ENCODE results near the gene CHRM4.

Gene CHRM4

GRCh38 chr11:46414879-46415278 is 23.3 kb upstream of the CHRM4 start:
- Histone ChIP-seq H3K9ac (ENCODE audit: insufficient read length, low read depth) (no peak overlapping the region), H3K27me3 (ENCODE audit: insufficient read depth, insufficient read length) (no peaks in the 10 kb centered on the region), H3K9me3 (ENCODE audit: insufficient read depth, low read length) (no peaks in the 10 kb centered on the region), H3K4me3 (ENCODE audit: insufficient read length, low read depth) (no peak overlapping the region), H3K36me3 (ENCODE audit: insufficient read depth, insufficient read length, low read length) (peaks cover 52% of the 10 kb centered on the region), H3K4me1 (ENCODE audit: insufficient read depth, insufficient read length) (peaks cover 10% of the 10 kb centered on the region)
- TF ChIP-seq YY1 (IDR thresholded peaks at IDR 0.05; ENCODE audit: insufficient read depth, insufficient read length) (no peak), ZNF274 (IDR thresholded peaks at IDR 0.05; ENCODE audit: low read depth, low read length) (no peak), SUZ12 (IDR thresholded peaks at IDR 0.05; ENCODE audit: extremely low read depth, insufficient read depth, insufficient read length) (no peak)
- DNase-seq (ENCODE audit: low read depth, low spot score) = no peak

- Histone ChIP-seq H3K36me3 (ENCODE audit: insufficient read depth, insufficient read length, low read length) (peaks cover 56% of the 10 kb centered on the region), H3K4me1 (ENCODE audit: insufficient read depth, insufficient read length) (peaks cover 13% of the 10 kb centered on the region), H3K27me3 (ENCODE audit: insufficient read depth, insufficient read length) (no peaks in the 10 kb centered on the region), H3K9ac (ENCODE audit: insufficient read length, low read depth) (no peak overlapping the region), H3K4me3 (ENCODE audit: insufficient read length, low read depth) (no peak overlapping the region), H3K9me3 (ENCODE audit: insufficient read depth, low read length) (no peaks in the 10 kb centered on the region)
- TF ChIP-seq ZNF274 (IDR thresholded peaks at IDR 0.05; ENCODE audit: low read depth, low read length) (no peak), YY1 (IDR thresholded peaks at IDR 0.05; ENCODE audit: insufficient read depth, insufficient read length) (no peak), SUZ12 (IDR thresholded peaks at IDR 0.05; ENCODE audit: extremely low read depth, insufficient read depth, insufficient read length) (no peak)
- no peak for DNase-seq (ENCODE audit: low read depth, low spot score)
Observed at GRCh38 chr11:46414466-46414796, 22.9 kb upstream of the CHRM4 start.

- H3K9ac ChIP-seq (ENCODE audit: insufficient read length, low read depth) = no peak overlapping the region
- peaks cover 60% of the 10 kb centered on the region for H3K36me3 ChIP-seq (ENCODE audit: insufficient read depth, insufficient read length, low read length)
- peaks cover 14% of the 10 kb centered on the region for H3K4me1 ChIP-seq (ENCODE audit: insufficient read depth, insufficient read length)
- no peak for DNase-seq (ENCODE audit: low read depth, low spot score)
- no peaks in the 10 kb centered on the region for H3K27me3 ChIP-seq (ENCODE audit: insufficient read depth, insufficient read length)
- no peak overlapping the region for H3K4me3 ChIP-seq (ENCODE audit: insufficient read length, low read depth)
- TF ChIP-seq SUZ12 (IDR thresholded peaks at IDR 0.05; ENCODE audit: extremely low read depth, insufficient read depth, insufficient read length) (no peak), ZNF274 (IDR thresholded peaks at IDR 0.05; ENCODE audit: low read depth, low read length) (no peak)
- H3K9me3 ChIP-seq (ENCODE audit: insufficient read depth, low read length) = no peaks in the 10 kb centered on the region
Observed at GRCh38 chr11:46413760-46414465, 22.3 kb upstream of the CHRM4 start.

GRCh38 chr11:46410021-46410420 is 18.4 kb upstream of the CHRM4 start:
- TF ChIP-seq YY1 (IDR thresholded peaks at IDR 0.05; ENCODE audit: insufficient read depth, insufficient read length) (no peak), SUZ12 (IDR thresholded peaks at IDR 0.05; ENCODE audit: extremely low read depth, insufficient read depth, insufficient read length) (no peak), ZNF274 (IDR thresholded peaks at IDR 0.05; ENCODE audit: low read depth, low read length) (no peak)
- DNase-seq (ENCODE audit: low read depth, low spot score) = no peak

GRCh38 chr11:46408407-46408986 is 16.9 kb upstream of the CHRM4 start:
- Histone ChIP-seq H3K4me3 (ENCODE audit: insufficient read length, low read depth) (no peak overlapping the region), H3K9ac (ENCODE audit: insufficient read length, low read depth) (peak overlapping the region; percentile 21), H3K4me1 (ENCODE audit: insufficient read depth, insufficient read length) (peaks cover 27% of the 10 kb centered on the region), H3K9me3 (ENCODE audit: insufficient read depth, low read length) (no peaks in the 10 kb centered on the region), H3K36me3 (ENCODE audit: insufficient read depth, insufficient read length, low read length) (peaks cover 62% of the 10 kb centered on the region), H3K27me3 (ENCODE audit: insufficient read depth, insufficient read length) (no peaks in the 10 kb centered on the region)
- DNase-seq (ENCODE audit: low read depth, low spot score) = no peak
- TF ChIP-seq SUZ12 (IDR thresholded peaks at IDR 0.05; ENCODE audit: extremely low read depth, insufficient read depth, insufficient read length) (no peak), ZNF274 (IDR thresholded peaks at IDR 0.05; ENCODE audit: low read depth, low read length) (no peak), YY1 (IDR thresholded peaks at IDR 0.05; ENCODE audit: insufficient read depth, insufficient read length) (no peak)

More at GRCh38 chr11:46410021-46410420, 18.4 kb upstream of the CHRM4 start:
- H3K4me3 ChIP-seq (ENCODE audit: insufficient read length, low read depth) = no peak overlapping the region
- no peaks in the 10 kb centered on the region for H3K9me3 ChIP-seq (ENCODE audit: insufficient read depth, low read length)
- peaks cover 27% of the 10 kb centered on the region for H3K4me1 ChIP-seq (ENCODE audit: insufficient read depth, insufficient read length)
- H3K9ac ChIP-seq (ENCODE audit: insufficient read length, low read depth) = peak overlapping the region; percentile 4
- H3K36me3 ChIP-seq (ENCODE audit: insufficient read depth, insufficient read length, low read length) = peaks cover 64% of the 10 kb centered on the region
- H3K27me3 ChIP-seq (ENCODE audit: insufficient read depth, insufficient read length) = no peaks in the 10 kb centered on the region

- TF ChIP-seq SUZ12 (IDR thresholded peaks at IDR 0.05; ENCODE audit: extremely low read depth, insufficient read depth, insufficient read length) (no peak), YY1 (IDR thresholded peaks at IDR 0.05; ENCODE audit: insufficient read depth, insufficient read length) (no peak), ZNF274 (IDR thresholded peaks at IDR 0.05; ENCODE audit: low read depth, low read length) (no peak)
- Histone ChIP-seq H3K27me3 (ENCODE audit: insufficient read depth, insufficient read length) (no peaks in the 10 kb centered on the region), H3K4me1 (ENCODE audit: insufficient read depth, insufficient read length) (peaks cover 27% of the 10 kb centered on the region), H3K9me3 (ENCODE audit: insufficient read depth, low read length) (no peaks in the 10 kb centered on the region), H3K9ac (ENCODE audit: insufficient read length, low read depth) (peak overlapping the region; percentile 39), H3K36me3 (ENCODE audit: insufficient read depth, insufficient read length, low read length) (peaks cover 65% of the 10 kb centered on the region), H3K4me3 (ENCODE audit: insufficient read length, low read depth) (no peak overlapping the region)
- DNase-seq (ENCODE audit: low read depth, low spot score) = no peak
Observed at GRCh38 chr11:46407635-46408034, 16.1 kb upstream of the CHRM4 start.

- TF ChIP-seq ZNF274 (IDR thresholded peaks at IDR 0.05; ENCODE audit: low read depth, low read length) (no peak), YY1 (IDR thresholded peaks at IDR 0.05; ENCODE audit: insufficient read depth, insufficient read length) (no peak)
- H3K4me1 ChIP-seq (ENCODE audit: insufficient read depth, insufficient read length) = peaks cover 15% of the 10 kb centered on the region
- H3K27me3 ChIP-seq (ENCODE audit: insufficient read depth, insufficient read length) = no peaks in the 10 kb centered on the region
- no peaks in the 10 kb centered on the region for H3K9me3 ChIP-seq (ENCODE audit: insufficient read depth, low read length)
- DNase-seq (ENCODE audit: low read depth, low spot score) = no peak
- no peak overlapping the region for H3K4me3 ChIP-seq (ENCODE audit: insufficient read length, low read depth)
- H3K36me3 ChIP-seq (ENCODE audit: insufficient read depth, insufficient read length, low read length) = peaks cover 79% of the 10 kb centered on the region
- H3K9ac ChIP-seq (ENCODE audit: insufficient read length, low read depth) = no peak overlapping the region
Observed at GRCh38 chr11:46404476-46405017, 13.0 kb upstream of the CHRM4 start.

Measured in NT2/D1 (cell line).